Measurements from ENCODE around the gene DPF3.

Gene DPF3

GRCh38 chr14:72839351-72839750 is 54.5 kb downstream of the DPF3 start:
- Histone ChIP-seq H3F3A (ENCODE audit: insufficient read depth, low read length) (no peaks in the 10 kb centered on the region), H3K79me2 (ENCODE audit: low read length) (peaks cover 87% of the 10 kb centered on the region), H3K4me2 (ENCODE audit: low read depth, low read length) (no peak overlapping the region), H3K9me3 (replicated peaks; ENCODE audit: insufficient read depth, low read length) (no peaks in the 10 kb centered on the region), H3K27me3 (replicated peaks; ENCODE audit: insufficient read depth, low read length) (no peaks in the 10 kb centered on the region), H3K27ac (ENCODE audit: low read length) (no peak overlapping the region), H3K4me3 (ENCODE audit: low read length) (no peak overlapping the region), H4K20me1 (ENCODE audit: insufficient read depth, low read length) (no peaks in the 10 kb centered on the region), H3K9me2 (replicated peaks; ENCODE audit: insufficient read depth, low read length) (no peaks in the 10 kb centered on the region), H2AFZ (ENCODE audit: low read length) (no peak overlapping the region), H3K4me1 (ENCODE audit: low read length) (no peaks in the 10 kb centered on the region), H3K9ac (ENCODE audit: low read length) (no peak overlapping the region), H3K36me3 (replicated peaks; ENCODE audit: insufficient read depth, low read length) (no peaks in the 10 kb centered on the region)
- DNase-seq: no peak
- TF ChIP-seq EZH2 (optimal IDR thresholded peaks at IDR 0.05; ENCODE audit: low read depth, low read length): no peak
- TF ChIP-seq, protein P1, sequence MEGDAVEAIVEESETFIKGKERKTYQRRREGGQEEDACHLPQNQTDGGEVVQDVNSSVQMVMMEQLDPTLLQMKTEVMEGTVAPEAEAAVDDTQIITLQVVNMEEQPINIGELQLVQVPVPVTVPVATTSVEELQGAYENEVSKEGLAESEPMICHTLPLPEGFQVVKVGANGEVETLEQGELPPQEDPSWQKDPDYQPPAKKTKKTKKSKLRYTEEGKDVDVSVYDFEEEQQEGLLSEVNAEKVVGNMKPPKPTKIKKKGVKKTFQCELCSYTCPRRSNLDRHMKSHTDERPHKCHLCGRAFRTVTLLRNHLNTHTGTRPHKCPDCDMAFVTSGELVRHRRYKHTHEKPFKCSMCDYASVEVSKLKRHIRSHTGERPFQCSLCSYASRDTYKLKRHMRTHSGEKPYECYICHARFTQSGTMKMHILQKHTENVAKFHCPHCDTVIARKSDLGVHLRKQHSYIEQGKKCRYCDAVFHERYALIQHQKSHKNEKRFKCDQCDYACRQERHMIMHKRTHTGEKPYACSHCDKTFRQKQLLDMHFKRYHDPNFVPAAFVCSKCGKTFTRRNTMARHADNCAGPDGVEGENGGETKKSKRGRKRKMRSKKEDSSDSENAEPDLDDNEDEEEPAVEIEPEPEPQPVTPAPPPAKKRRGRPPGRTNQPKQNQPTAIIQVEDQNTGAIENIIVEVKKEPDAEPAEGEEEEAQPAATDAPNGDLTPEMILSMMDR (IDR thresholded peaks at IDR 0.05; ENCODE audit: low read length): no peak
- TF ChIP-seq EZH2phosphoT487 (IDR thresholded peaks at IDR 0.05; ENCODE audit: low read length): no peak

DNA sequence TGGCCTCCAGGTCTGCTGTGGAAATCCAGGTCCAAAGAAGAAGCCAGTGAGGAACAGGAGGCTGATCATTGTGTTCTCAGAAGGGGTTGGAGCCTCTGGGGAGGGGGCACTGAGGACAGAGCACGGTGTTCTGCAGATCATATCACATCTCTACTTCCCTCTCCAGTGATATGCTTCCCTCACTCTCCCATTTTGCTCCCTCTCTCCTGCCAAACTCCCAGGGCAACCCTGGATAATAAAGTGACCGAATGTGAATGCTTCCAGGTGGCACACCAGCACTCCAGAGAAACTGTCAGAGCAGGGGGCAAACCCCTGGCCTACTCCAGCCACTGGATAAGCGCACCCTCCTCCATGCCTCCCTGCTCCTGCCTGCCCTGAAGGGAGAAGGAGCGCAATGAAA is 57.8 kb downstream of the DPF3 start:
- TF ChIP-seq, protein P1 (IDR thresholded peaks at IDR 0.05; ENCODE audit: low read length): no peak
- TF ChIP-seq EZH2phosphoT487 (IDR thresholded peaks at IDR 0.05; ENCODE audit: low read length) (no peak), EZH2 (optimal IDR thresholded peaks at IDR 0.05; ENCODE audit: low read depth, low read length) (no peak)
- no peaks in the 10 kb centered on the region for H3F3A ChIP-seq (ENCODE audit: insufficient read depth, low read length)
- H4K20me1 ChIP-seq (ENCODE audit: insufficient read depth, low read length): no peaks in the 10 kb centered on the region
- H3K9ac ChIP-seq (ENCODE audit: low read length): no peak overlapping the region
- no peak overlapping the region for H3K4me3 ChIP-seq (ENCODE audit: low read length)
- peaks cover 85% of the 10 kb centered on the region for H3K79me2 ChIP-seq (ENCODE audit: low read length)
- H3K4me1 ChIP-seq (ENCODE audit: low read length): no peaks in the 10 kb centered on the region
- no peaks in the 10 kb centered on the region for H3K9me3 ChIP-seq (replicated peaks; ENCODE audit: insufficient read depth, low read length)
- DNase-seq: no peak
- H3K36me3 ChIP-seq (replicated peaks; ENCODE audit: insufficient read depth, low read length): no peaks in the 10 kb centered on the region
- H3K27me3 ChIP-seq (replicated peaks; ENCODE audit: insufficient read depth, low read length): no peaks in the 10 kb centered on the region
- H3K27ac ChIP-seq (ENCODE audit: low read length): no peak overlapping the region
- no peak overlapping the region for H2AFZ ChIP-seq (ENCODE audit: low read length)
- H3K4me2 ChIP-seq (ENCODE audit: low read depth, low read length): no peak overlapping the region
- H3K9me2 ChIP-seq (replicated peaks; ENCODE audit: insufficient read depth, low read length): no peaks in the 10 kb centered on the region

DNA sequence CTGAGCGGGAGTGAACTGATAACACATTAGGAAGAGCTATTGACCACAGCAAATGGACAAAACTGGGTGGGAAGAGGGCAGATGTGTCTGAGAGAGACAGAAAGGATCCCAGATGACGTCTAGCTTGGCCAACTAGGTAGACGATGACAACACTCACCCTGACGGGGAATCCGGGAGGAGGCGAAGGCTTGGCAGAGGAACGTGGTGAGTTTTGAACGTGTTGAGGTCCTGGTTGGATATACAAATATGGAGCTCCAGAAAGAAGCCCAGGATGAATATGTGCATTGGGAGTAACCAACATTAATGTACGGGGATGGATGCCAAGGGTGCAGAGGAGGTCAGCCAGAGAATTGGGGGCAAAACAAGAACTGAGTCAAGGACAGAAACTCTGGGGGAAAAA is 60.7 kb downstream of the DPF3 start:
- Histone ChIP-seq H2AFZ (ENCODE audit: low read length) (no peak overlapping the region), H3K27me3 (replicated peaks; ENCODE audit: insufficient read depth, low read length) (no peaks in the 10 kb centered on the region), H3K27ac (ENCODE audit: low read length) (no peak overlapping the region), H3K9me2 (replicated peaks; ENCODE audit: insufficient read depth, low read length) (no peaks in the 10 kb centered on the region), H4K20me1 (ENCODE audit: insufficient read depth, low read length) (no peaks in the 10 kb centered on the region), H3K4me1 (ENCODE audit: low read length) (no peaks in the 10 kb centered on the region), H3K36me3 (replicated peaks; ENCODE audit: insufficient read depth, low read length) (no peaks in the 10 kb centered on the region), H3K4me2 (ENCODE audit: low read depth, low read length) (no peak overlapping the region), H3K79me2 (ENCODE audit: low read length) (peaks cover 81% of the 10 kb centered on the region), H3F3A (ENCODE audit: insufficient read depth, low read length) (no peaks in the 10 kb centered on the region), H3K9me3 (replicated peaks; ENCODE audit: insufficient read depth, low read length) (no peaks in the 10 kb centered on the region), H3K4me3 (ENCODE audit: low read length) (no peak overlapping the region), H3K9ac (ENCODE audit: low read length) (no peak overlapping the region)
- TF ChIP-seq EZH2 (optimal IDR thresholded peaks at IDR 0.05; ENCODE audit: low read depth, low read length) (no peak), EZH2phosphoT487 (IDR thresholded peaks at IDR 0.05; ENCODE audit: low read length) (no peak)
- TF ChIP-seq, protein P1 (IDR thresholded peaks at IDR 0.05; ENCODE audit: low read length): no peak
- DNase-seq: no peak
